HepG2 (cell line): Measurements from ENCODE around the gene PHF23. TPM values are rescaled to one million over a fixed set of nuclear protein-coding genes. Genes with fewer than 3 reads are reported as not detected.

Experiments
- AGO1 ChIP-seq: fragments of 200-400 bp; formaldehyde crosslinking; IDR thresholded peaks from 2 replicates; pipeline ENCODE4 v1.6.1; 2017; ENCODE audit warnings: mild to moderate bottlenecking, low read depth, low read length, moderate library complexity; ENCODE audit not compliant: poor library complexity, severe bottlenecking
- ATF7-NPFF ChIP-seq: sonication (generic); formaldehyde crosslinking; IDR thresholded peaks from 2 replicates; pipeline ENCODE4 v1.8.1; 2023; ENCODE audit warnings: mild to moderate bottlenecking, low read depth, missing genetic modification reagents, moderate library complexity
- CHCHD3 ChIP-seq: sonication (generic); formaldehyde crosslinking; IDR thresholded peaks from 2 replicates; pipeline ENCODE4 v1.8.0; 2022; ENCODE audit warnings: mild to moderate bottlenecking, missing genetic modification reagents, moderate library complexity
- CREM ChIP-seq, 2 experiments: sonication (generic) in 1 of 2; formaldehyde crosslinking in 1 of 2; IDR thresholded peaks; 2 replicates each; pipeline versions ENCODE4 v1.4.0 to v1.6.1; 2016 to 2020; ENCODE audit warnings: antibody characterized with exemption in 1 of 2, mild to moderate bottlenecking in 1 of 2, missing genetic modification reagents in 1 of 2
- HOXA9 ChIP-seq: sonication (generic); formaldehyde crosslinking; IDR thresholded peaks from 2 replicates; pipeline ENCODE4 v1.8.1; 2022; ENCODE audit warnings: missing genetic modification reagents, mild to moderate bottlenecking, moderate library complexity, borderline replicate concordance
- NFATC3 ChIP-seq: sonication (generic); formaldehyde crosslinking; IDR thresholded peaks from 2 replicates; pipeline ENCODE4 v1.5.1; 2020; ENCODE audit warnings: mild to moderate bottlenecking, missing genetic modification reagents
- PBX2 ChIP-seq: IDR thresholded peaks from 2 replicates; pipeline ENCODE4 v1.6.1; 2016; ENCODE audit warnings: control low read depth
- POLR2AphosphoS2 ChIP-seq: IDR thresholded peaks from 2 replicates; pipeline ENCODE4 v1.6.1; 2011; ENCODE audit warnings: low read depth, low read length, improper control_type of control experiment
- SRSF1 ChIP-seq: fragments of 200-400 bp; formaldehyde crosslinking; optimal IDR thresholded peaks from 2 replicates; pipeline ENCODE3; 2017; ENCODE audit warnings: mild to moderate bottlenecking, low read depth, low read length, moderate library complexity
- TAF1 ChIP-seq: sonication (generic); formaldehyde crosslinking; IDR thresholded peaks from 2 replicates; pipeline ENCODE4 v1.4.0; 2020; ENCODE audit warnings: missing genetic modification reagents
- TCF7 ChIP-seq: sonication (generic); IDR thresholded peaks from 2 replicates; pipeline ENCODE4 v1.6.1; 2016; ENCODE audit warnings: antibody characterized with exemption, low read depth
- TEAD3 ChIP-seq: optimal IDR thresholded peaks from 2 replicates; pipeline ENCODE3; 2016; ENCODE audit warnings: borderline replicate concordance
- TEF ChIP-seq: sonication (generic); formaldehyde crosslinking; IDR thresholded peaks from 2 replicates; pipeline ENCODE4 v1.5.0; 2020; ENCODE audit warnings: missing genetic modification reagents
- THAP11 ChIP-seq: IDR thresholded peaks from 2 replicates; pipeline ENCODE4 v1.6.1; 2016; ENCODE audit warnings: missing biosample characterization, missing genetic modification reagents
- THYN1 ChIP-seq: sonication (generic); formaldehyde crosslinking; IDR thresholded peaks from 2 replicates; pipeline ENCODE4 v1.8.1; 2023; ENCODE audit warnings: low read depth, mild to moderate bottlenecking, moderate library complexity, missing genetic modification reagents, borderline replicate concordance
- ZBTB10 ChIP-seq: sonication (generic); formaldehyde crosslinking; IDR thresholded peaks from 2 replicates; pipeline ENCODE4 v1.4.0; 2020; ENCODE audit warnings: missing genetic modification reagents, borderline replicate concordance
- ZBTB14 ChIP-seq: sonication (generic); formaldehyde crosslinking; IDR thresholded peaks from 2 replicates; pipeline ENCODE4 v1.4.0; 2020; ENCODE audit warnings: missing genetic modification reagents
- ZNF235 ChIP-seq: sonication (generic); formaldehyde crosslinking; IDR thresholded peaks from 2 replicates; pipeline ENCODE4 v1.8.1; 2023; ENCODE audit warnings: mild to moderate bottlenecking, missing genetic modification reagents, borderline replicate concordance
- ZNF572 ChIP-seq: sonication (generic); formaldehyde crosslinking; IDR thresholded peaks from 2 replicates; pipeline ENCODE4 v1.5.1; 2020; ENCODE audit warnings: mild to moderate bottlenecking, missing genetic modification reagents
- ZXDC ChIP-seq: sonication (generic); formaldehyde crosslinking; IDR thresholded peaks from 2 replicates; pipeline ENCODE4 v1.5.0; 2020; ENCODE audit warnings: mild to moderate bottlenecking, missing genetic modification reagents
- polyA plus RNA-seq, 8 experiments: library from polyadenylated mRNA; depleted of rRNA in 3 of 8; stranded (reverse) in 7 of 8; unstranded in 1 of 8; fragments of >200 nt; fragmentation: Illumina TruSeq in 4 of 8; extraction: Trizol in 4 of 8; gene quantifications; 2 replicates each; pipeline versions ENCODE4 v1.2.1 to v1.2.3, GENCODE V29; 2011 to 2016; ENCODE audit warnings: low read depth in 4 of 8, missing spikeins in 1 of 8, mixed read lengths in 1 of 8; ENCODE audit not compliant: insufficient read depth in 1 of 8
- total RNA-seq, 5 experiments: library from RNA; depleted of rRNA; stranded (reverse); fragments of >200 nt; fragmentation: Illumina TruSeq; extraction: Trizol; gene quantifications; 2 replicates each; pipeline ENCODE4 v1.2.3, GENCODE V29; 2016; ENCODE audit warnings: low read depth in 1 of 5

The PHF23 gene
- total and polyA plus RNA-seq, 2 of the 13 experiments (the other 11 are each of a cell fraction or from before 2014, with no cell fraction given), result 27.6 to 33.2 TPM

- no peak for TF ChIP-seq TCF7
- TF ChIP-seq TEF (CRISPR knock-in tag), result no peak
- TF ChIP-seq ZBTB14 (CRISPR knock-in tag), result no peak; the same call in 1 of the 2 replicates
- 0 out of 2 replicates have a peak, but pooled peaks have one; percentile 34 for TF ChIP-seq ZNF235
- peak; percentile 80 for TF ChIP-seq ATF7-NPFF
- no peak for TF ChIP-seq HOXA9 (CRISPR knock-in tag)
- TF ChIP-seq CREM (IDR thresholded peaks at IDR 0.05), result no peak
- TF ChIP-seq CREM (CRISPR knock-in tag; IDR thresholded peaks at IDR 0.05), result no peak
- no peak for TF ChIP-seq ZBTB10
- no peak for TF ChIP-seq AGO1
- TF ChIP-seq ZNF572 (CRISPR knock-in tag), result peak; percentile 77; the same call in 1 of the 2 replicates
- no peak for TF ChIP-seq POLR2AphosphoS2
- peak; percentile 9 for TF ChIP-seq SRSF1
- no peak; the same call in 1 of the 2 replicates for TF ChIP-seq ZXDC (CRISPR knock-in tag)
- TF ChIP-seq TAF1, result peak; percentile 36; the same call in 1 of the 2 replicates
- peak; percentile 79 for TF ChIP-seq TEAD3
- TF ChIP-seq CHCHD3, result peak; percentile 62; the same call in 1 of the 2 replicates
- peak; percentile 85; the same call in 1 of the 2 replicates for TF ChIP-seq NFATC3
- peak; percentile 55; the same call in 1 of the 2 replicates for TF ChIP-seq THAP11 (CRISPR knock-in tag)
- TF ChIP-seq THYN1 (CRISPR knock-in tag), result 0 out of 2 replicates have a peak, but pooled peaks have one; percentile 34
- TF ChIP-seq PBX2, result no peak
Observed at GRCh38 chr17:7280519-7281073, 41.3 kb upstream of the PHF23 start (continued).
